Measurements from ENCODE around the gene HSPBAP1.

The HSPBAP1 gene

GRCh38 chr3:122691195-122691594, 102.4 kb downstream of the HSPBAP1 start:
- peaks cover 44 to 59% of the 10 kb centered on the region in 2 donors for H3K36me3 ChIP-seq (ENCODE audit: control insufficient read depth in 2 of 2, insufficient read depth in 2 of 2, low read length in 2 of 2)
- no peak overlapping the region for H3K9ac ChIP-seq (ENCODE audit: low read depth in 1 of 2, low read length in 2 of 2)
- H3K27me3 ChIP-seq (ENCODE audit: control insufficient read depth in 2 of 2, insufficient read depth in 2 of 2, low read length in 2 of 2), result no peaks in the 10 kb centered on the region
- H3K9me3 ChIP-seq (ENCODE audit: control insufficient read depth in 2 of 2, low read length in 2 of 2), result no peaks in the 10 kb centered on the region
- H3K27ac ChIP-seq (ENCODE audit: low read depth in 2 of 2, low read length in 2 of 2), result no peak overlapping the region
- no peak overlapping the region for H3K4me3 ChIP-seq (ENCODE audit: low read length in 2 of 2)
- H3K4me1 ChIP-seq (ENCODE audit: control insufficient read depth in 2 of 2, insufficient read depth in 2 of 2, low read length in 2 of 2), result no peaks in the 10 kb centered on the region

- H3K27me3 ChIP-seq (ENCODE audit: control insufficient read depth in 2 of 2, insufficient read depth in 2 of 2, low read length in 2 of 2), result no peaks in the 10 kb centered on the region
- no peaks in the 10 kb centered on the region for H3K4me1 ChIP-seq (ENCODE audit: control insufficient read depth in 2 of 2, insufficient read depth in 2 of 2, low read length in 2 of 2)
- H3K27ac ChIP-seq (ENCODE audit: low read depth in 2 of 2, low read length in 2 of 2), result no peak overlapping the region
- H3K9me3 ChIP-seq (ENCODE audit: control insufficient read depth in 2 of 2, low read length in 2 of 2), result no peaks in the 10 kb centered on the region
- peaks cover 40 to 57% of the 10 kb centered on the region in 2 donors for H3K36me3 ChIP-seq (ENCODE audit: control insufficient read depth in 2 of 2, insufficient read depth in 2 of 2, low read length in 2 of 2)
- no peak overlapping the region for H3K4me3 ChIP-seq (ENCODE audit: low read length in 2 of 2)
- H3K9ac ChIP-seq (ENCODE audit: low read depth in 1 of 2, low read length in 2 of 2), result no peak overlapping the region
These were observed 103.5 kb downstream of the HSPBAP1 start for GRCh38 chr3:122690096-122690495.
